SH-SY5Y (cell line): ENCODE data around the gene IL4I1.

Experiments
- GATA2 ChIP-seq: IDR thresholded peaks from 2 replicates; pipeline ENCODE4 v1.6.1; 2011; ENCODE audit warnings: mild to moderate bottlenecking, low read depth, low read length
- GATA3 ChIP-seq: IDR thresholded peaks from 2 replicates; pipeline ENCODE4 v1.6.1; 2011; ENCODE audit warnings: low read depth, mild to moderate bottlenecking, low read length, moderate library complexity

DNA sequence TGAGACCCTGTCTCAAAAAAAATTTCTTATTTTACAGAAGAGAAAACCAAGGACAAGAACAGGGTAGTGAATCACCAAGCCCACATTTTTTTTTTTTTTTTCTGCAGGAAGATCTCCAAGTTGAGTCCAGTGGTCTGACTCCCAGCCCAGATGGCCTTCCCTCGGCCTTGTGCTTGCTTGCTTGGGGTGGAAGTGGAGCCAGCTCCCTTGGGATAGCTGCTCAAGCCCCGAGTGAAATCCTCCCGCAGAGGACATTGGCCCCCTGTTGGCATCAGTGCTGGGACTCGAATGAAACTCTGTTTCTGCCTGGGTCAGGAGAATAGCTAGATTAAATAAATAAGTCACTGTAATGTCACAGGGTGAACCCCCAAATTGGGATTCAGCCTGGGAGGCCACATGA is 42.0 kb upstream of the IL4I1 start:
- TF ChIP-seq GATA2: no peak
- TF ChIP-seq GATA3: no peak
